ENCODE measurements around the gene THADA. TPM values are rescaled to one million over a fixed set of nuclear protein-coding genes. Genes with fewer than 3 reads are reported as not detected.

The THADA gene
- total and polyA plus RNA-seq, 9 donors: 14.4 to 24.3 (median 18.1) TPM

DNA sequence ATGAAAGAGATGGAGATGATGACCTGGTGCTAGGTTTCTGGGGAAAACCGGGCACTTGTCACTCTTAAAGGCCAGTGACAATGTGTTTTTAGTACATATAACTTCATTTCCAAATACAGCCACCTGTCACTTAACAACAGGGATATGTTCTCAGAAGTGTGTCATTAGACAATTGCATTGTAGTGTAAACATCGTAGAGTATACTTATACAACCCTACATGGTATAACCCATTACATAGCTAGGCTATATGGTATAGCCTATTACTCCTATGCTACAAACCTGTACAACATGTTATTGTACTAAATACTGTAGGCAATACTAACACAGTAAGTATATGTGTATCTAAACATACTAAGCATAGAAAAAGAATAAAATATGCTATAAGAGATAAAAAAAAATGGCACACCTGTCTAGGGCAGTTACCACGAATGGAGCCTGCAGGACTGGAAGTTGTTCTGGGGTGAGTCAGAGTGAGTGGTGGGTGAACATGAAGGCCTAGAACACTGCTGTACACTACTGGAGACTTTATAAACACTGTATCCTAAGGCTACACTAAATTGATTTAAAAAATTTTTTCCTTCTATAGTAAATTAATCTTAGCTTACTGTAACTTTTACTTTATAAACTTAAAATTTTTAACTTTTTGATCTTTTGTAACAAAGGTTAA lies 123.2 kb downstream of the THADA start:
- no peak for DNase-seq
- WGBS (ENCODE audit: insufficient coverage): no CpG with 5 or more reads among the region's 3 CpGs
- no peaks in the 10 kb centered on the region for H3K36me3 ChIP-seq (ENCODE audit: control insufficient read depth, insufficient read depth, low read length)

DNA sequence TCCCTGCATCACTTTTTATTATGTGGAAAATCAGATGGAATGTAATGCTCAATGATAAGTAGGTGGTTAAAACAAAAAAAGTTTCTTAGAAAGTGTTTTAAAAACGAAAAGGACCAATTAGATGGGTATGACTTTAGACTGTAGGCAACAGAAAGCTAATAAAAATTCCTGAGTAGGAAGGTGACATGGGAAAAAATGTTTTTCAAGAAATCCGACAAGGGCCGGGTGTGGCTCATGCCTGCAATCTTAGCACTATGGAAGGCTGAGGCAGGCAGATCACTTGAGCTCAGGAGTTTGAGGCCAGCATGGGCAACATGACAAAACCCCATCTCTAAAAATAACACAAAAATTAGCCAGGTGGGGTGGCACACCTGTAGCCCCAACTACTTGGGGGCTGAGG lies 126.1 kb downstream of the THADA start:
- 67% methylated on average over 2 of the region's 3 CpGs for WGBS (ENCODE audit: insufficient coverage)

More for the DNA sequence above, 123.2 kb downstream of the THADA start:
- Histone ChIP-seq H3K4me1 (ENCODE audit: control insufficient read depth, insufficient read depth, low read length) (no peaks in the 10 kb centered on the region), H3K27me3 (ENCODE audit: control insufficient read depth, insufficient read depth, low read length) (no peaks in the 10 kb centered on the region), H3K9me3 (replicated peaks; ENCODE audit: control insufficient read depth, low read depth, low read length) (no peaks in the 10 kb centered on the region), H3K4me3 (ENCODE audit: low read length) (no peak overlapping the region), H3K27ac (ENCODE audit: low read length) (no peak overlapping the region)

DNA sequence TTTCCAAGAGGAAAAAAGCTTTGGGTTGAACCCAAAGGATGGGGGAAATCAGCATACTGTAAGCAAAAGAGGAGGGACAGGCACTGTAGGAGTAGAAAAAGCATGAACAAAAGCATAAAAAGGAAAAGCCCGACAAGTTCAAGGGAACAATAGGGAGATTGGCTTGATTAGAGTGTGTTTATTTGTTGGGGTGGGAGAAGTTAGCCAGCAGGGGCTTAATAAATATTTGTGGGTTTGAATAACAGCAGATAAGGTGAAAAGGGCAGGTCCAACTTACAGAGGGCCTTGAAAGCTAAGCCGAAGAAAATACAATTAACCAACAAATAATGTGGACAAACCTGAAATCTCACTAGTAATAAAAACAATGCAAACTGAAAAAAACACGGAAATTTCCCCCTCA lies 126.7 kb downstream of the THADA start:
- no peak overlapping the region for H3K27ac ChIP-seq (ENCODE audit: low read length)
- 69% methylated on average over 1 of the region's 3 CpGs for WGBS (ENCODE audit: insufficient coverage)
- peaks cover 2% of the 10 kb centered on the region for H3K4me1 ChIP-seq (ENCODE audit: control insufficient read depth, insufficient read depth, low read length)

More for the DNA sequence above, 126.1 kb downstream of the THADA start:
- Histone ChIP-seq H3K9me3 (replicated peaks; ENCODE audit: control insufficient read depth, low read depth, low read length) (no peaks in the 10 kb centered on the region), H3K27me3 (ENCODE audit: control insufficient read depth, insufficient read depth, low read length) (no peaks in the 10 kb centered on the region), H3K27ac (ENCODE audit: low read length) (no peak overlapping the region), H3K4me1 (ENCODE audit: control insufficient read depth, insufficient read depth, low read length) (no peaks in the 10 kb centered on the region), H3K36me3 (ENCODE audit: control insufficient read depth, insufficient read depth, low read length) (no peaks in the 10 kb centered on the region), H3K4me3 (ENCODE audit: low read length) (no peak overlapping the region)
- DNase-seq: no peak

DNA sequence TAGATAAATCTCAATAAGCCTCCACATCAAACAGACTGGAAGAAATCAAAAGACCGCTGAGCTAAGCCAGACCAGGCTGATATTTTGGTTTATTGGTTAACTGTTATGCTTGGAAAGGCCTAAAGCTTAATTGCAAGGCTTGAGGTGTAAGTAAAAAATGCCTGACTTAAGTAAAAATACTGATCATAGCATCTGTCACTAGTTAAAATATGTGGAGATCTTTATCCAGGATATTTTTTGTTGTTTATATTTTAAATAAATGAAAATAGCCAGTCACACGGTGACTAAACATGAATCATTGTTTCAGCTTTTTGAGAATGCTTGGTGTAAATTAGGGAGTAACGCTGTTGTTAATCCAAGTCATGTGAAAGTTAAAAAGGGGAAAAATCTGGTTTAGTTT lies 127.9 kb downstream of the THADA start:
- WGBS (ENCODE audit: insufficient coverage): 86% methylated on average over 1 of the region's 3 CpGs
- Histone ChIP-seq H3K27ac (ENCODE audit: low read length) (no peak overlapping the region), H3K9me3 (replicated peaks; ENCODE audit: control insufficient read depth, low read depth, low read length) (no peaks in the 10 kb centered on the region), H3K27me3 (ENCODE audit: control insufficient read depth, insufficient read depth, low read length) (no peaks in the 10 kb centered on the region), H3K36me3 (ENCODE audit: control insufficient read depth, insufficient read depth, low read length) (no peaks in the 10 kb centered on the region), H3K4me3 (ENCODE audit: low read length) (no peak overlapping the region), H3K4me1 (ENCODE audit: control insufficient read depth, insufficient read depth, low read length) (peaks cover 2% of the 10 kb centered on the region)
- no peak for DNase-seq

More for the DNA sequence above, 126.7 kb downstream of the THADA start:
- no peaks in the 10 kb centered on the region for H3K27me3 ChIP-seq (ENCODE audit: control insufficient read depth, insufficient read depth, low read length)
- DNase-seq: no peak
- H3K9me3 ChIP-seq (replicated peaks; ENCODE audit: control insufficient read depth, low read depth, low read length): no peaks in the 10 kb centered on the region
- H3K36me3 ChIP-seq (ENCODE audit: control insufficient read depth, insufficient read depth, low read length): no peaks in the 10 kb centered on the region
- H3K4me3 ChIP-seq (ENCODE audit: low read length): no peak overlapping the region

DNA sequence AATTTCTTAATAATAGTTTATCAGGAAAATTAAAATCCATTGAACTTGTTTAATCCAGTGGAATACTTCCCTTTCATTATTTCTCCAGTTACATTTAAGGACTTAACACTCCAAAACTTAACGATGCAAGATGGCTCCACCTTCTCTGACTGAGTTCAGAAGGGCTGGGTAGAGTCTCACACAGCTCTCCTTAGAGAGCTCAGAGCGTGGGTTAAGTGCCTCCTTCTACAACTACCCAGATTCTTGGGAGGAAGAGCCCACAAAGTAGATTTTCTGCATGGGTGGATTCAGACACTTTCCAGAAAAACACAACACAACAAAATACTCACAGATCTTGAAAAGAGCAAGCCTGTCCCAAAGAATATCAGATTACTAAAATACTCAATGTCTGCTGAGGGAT lies 130.6 kb downstream of the THADA start:
- WGBS (ENCODE audit: insufficient coverage): no CpG with 5 or more reads among the region's 2 CpGs
- no peak for DNase-seq
- no peak overlapping the region for H3K4me3 ChIP-seq (ENCODE audit: low read length)
- H3K9me3 ChIP-seq (replicated peaks; ENCODE audit: control insufficient read depth, low read depth, low read length): no peaks in the 10 kb centered on the region
- no peaks in the 10 kb centered on the region for H3K36me3 ChIP-seq (ENCODE audit: control insufficient read depth, insufficient read depth, low read length)
- H3K27me3 ChIP-seq (ENCODE audit: control insufficient read depth, insufficient read depth, low read length): no peaks in the 10 kb centered on the region
- peaks cover 10% of the 10 kb centered on the region for H3K4me1 ChIP-seq (ENCODE audit: control insufficient read depth, insufficient read depth, low read length)
- no peak overlapping the region for H3K27ac ChIP-seq (ENCODE audit: low read length)

DNA sequence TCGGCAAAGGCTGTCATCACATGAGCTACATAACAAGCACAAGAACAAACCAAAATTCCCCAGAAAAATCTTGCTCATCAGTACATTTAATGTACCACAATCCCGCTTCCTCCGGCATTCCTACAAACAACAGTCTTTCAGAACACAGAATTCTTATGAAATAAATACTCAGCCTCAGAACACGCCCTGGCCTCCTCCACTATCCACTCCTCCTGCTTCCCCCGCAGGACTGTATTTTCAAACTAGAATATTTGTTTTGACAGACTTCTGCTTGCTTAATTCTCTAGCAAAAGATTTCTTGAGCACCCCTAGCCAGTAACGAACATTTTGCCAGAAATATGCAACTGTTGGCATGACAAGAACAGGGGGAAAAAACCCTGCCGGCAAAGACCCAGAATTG lies 131.2 kb downstream of the THADA start:
- H3K4me1 ChIP-seq (ENCODE audit: control insufficient read depth, insufficient read depth, low read length): peaks cover 10% of the 10 kb centered on the region
- H3K36me3 ChIP-seq (ENCODE audit: control insufficient read depth, insufficient read depth, low read length): no peaks in the 10 kb centered on the region
- no peaks in the 10 kb centered on the region for H3K9me3 ChIP-seq (replicated peaks; ENCODE audit: control insufficient read depth, low read depth, low read length)
- no peak overlapping the region for H3K4me3 ChIP-seq (ENCODE audit: low read length)
- peak overlapping the region; percentile 2 for H3K27ac ChIP-seq (ENCODE audit: low read length)
- no peaks in the 10 kb centered on the region for H3K27me3 ChIP-seq (ENCODE audit: control insufficient read depth, insufficient read depth, low read length)
- WGBS (ENCODE audit: insufficient coverage): 93% methylated on average over 2 of the region's 7 CpGs
- peak; percentile 30 for DNase-seq

DNA sequence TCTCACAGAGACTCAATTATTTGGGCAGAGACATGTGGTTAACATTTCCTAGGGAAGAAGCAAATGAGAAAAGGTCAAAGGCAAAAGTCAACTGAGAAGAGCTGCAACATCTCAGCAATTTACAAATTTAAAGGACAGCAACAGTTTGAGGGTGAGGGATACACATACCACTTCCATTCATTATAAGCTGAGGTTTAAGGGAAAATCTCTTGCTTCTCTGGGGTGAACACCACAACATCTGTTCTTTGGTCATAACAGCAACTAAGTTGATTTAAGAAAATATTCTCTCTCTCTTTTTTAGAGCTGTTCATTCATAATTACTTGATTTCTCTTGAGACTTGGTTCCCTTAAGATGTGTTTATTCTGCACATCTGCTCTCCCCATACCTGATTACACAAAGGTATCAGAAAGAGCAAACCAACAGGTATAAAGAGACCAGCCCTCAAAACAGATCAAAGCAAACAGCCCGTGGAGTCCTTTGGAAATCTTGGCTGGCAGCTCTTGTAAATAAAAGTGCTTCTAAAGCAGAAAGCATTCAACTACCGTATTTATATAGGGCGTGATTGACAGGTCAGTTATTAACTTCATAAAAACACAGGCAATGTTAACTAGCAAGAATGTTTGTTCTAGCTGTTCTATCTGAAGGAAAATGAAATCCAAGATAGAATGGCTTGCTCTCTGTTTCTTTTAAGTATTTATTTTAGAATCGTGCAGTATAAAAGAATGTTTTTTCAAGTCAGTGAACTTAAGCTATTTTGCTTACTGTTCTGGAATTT lies 132.8 kb downstream of the THADA start:
- Histone ChIP-seq H3K27ac (ENCODE audit: low read length) (no peak overlapping the region), H3K27me3 (ENCODE audit: control insufficient read depth, insufficient read depth, low read length) (no peaks in the 10 kb centered on the region), H3K9me3 (replicated peaks; ENCODE audit: control insufficient read depth, low read depth, low read length) (no peaks in the 10 kb centered on the region), H3K36me3 (ENCODE audit: control insufficient read depth, insufficient read depth, low read length) (no peaks in the 10 kb centered on the region), H3K4me1 (ENCODE audit: control insufficient read depth, insufficient read depth, low read length) (peaks cover 10% of the 10 kb centered on the region), H3K4me3 (ENCODE audit: low read length) (no peak overlapping the region)
- DNase-seq: no peak
- WGBS (ENCODE audit: insufficient coverage): no CpG with 5 or more reads among the region's 4 CpGs

DNA sequence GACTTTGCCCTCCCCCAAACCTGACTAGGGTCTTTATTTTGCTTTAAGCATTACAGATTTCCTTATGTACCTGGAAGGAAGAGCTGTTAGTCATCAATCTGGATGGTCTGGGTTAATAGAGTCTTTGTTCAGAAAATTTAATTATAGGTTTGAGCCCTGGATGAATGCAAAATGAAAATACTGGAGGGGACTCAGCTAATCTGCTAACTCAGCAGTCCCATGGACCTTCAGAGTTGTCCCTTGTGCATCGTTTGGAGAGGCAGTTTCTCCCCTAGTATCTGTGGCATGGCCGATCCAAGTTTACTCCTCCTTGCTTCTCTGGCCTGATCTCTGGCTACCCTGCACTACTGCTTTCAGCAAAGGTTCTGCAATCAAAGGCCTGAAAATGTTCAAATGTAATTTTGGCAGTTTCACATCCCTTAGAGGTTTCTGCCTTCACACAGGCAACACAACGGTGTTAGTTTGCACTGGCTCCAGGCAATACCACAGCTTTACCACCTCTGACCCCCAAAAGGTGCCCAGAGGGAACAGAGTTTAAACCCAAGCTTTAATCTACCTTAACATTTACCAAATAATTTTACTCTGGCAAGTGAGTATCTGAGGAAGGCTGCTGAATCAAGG lies 134.3 kb downstream of the THADA start:
- WGBS (ENCODE audit: insufficient coverage): 18% methylated on average over 2 of the region's 3 CpGs
- Histone ChIP-seq H3K27me3 (ENCODE audit: control insufficient read depth, insufficient read depth, low read length) (no peaks in the 10 kb centered on the region), H3K4me3 (ENCODE audit: low read length) (no peak overlapping the region), H3K27ac (ENCODE audit: low read length) (no peak overlapping the region), H3K4me1 (ENCODE audit: control insufficient read depth, insufficient read depth, low read length) (peaks cover 10% of the 10 kb centered on the region), H3K36me3 (ENCODE audit: control insufficient read depth, insufficient read depth, low read length) (no peaks in the 10 kb centered on the region), H3K9me3 (replicated peaks; ENCODE audit: control insufficient read depth, low read depth, low read length) (no peaks in the 10 kb centered on the region)
- DNase-seq: peak; percentile 51

DNA sequence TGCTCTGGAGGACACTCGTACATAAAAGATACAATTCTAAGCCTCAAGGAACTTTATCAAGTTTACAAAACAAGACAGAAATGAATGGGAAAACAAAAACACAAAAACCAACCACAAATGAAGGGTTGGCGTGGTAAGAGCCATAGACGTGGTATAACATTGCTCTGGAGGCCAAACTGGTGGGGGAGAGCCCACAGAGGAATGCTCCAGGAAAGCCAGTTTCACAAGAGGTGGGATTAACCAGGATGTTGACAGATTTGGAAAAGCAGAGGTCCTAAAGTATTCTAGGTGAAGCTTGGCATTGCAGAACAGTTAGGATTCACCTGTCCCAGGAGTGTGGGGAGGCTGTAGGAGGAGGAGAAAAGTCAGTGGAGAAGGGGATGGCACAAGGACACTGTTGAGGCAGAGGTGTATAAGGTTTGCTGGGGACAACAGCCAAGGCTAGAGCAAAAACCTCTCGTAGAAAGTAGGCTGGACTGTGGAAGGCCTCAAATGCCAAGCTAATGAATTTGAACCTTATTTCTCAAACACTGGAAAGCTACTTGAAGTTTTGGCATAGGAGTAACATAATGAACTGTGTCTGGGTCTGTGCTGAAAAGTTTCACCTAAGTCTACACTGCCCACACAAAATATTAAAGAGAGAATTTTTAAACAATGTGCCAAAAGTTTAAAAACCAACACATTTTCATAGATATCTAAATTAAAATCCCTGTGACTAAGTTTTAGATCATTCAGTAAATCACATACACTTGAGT lies 135.1 kb downstream of the THADA start:
- Histone ChIP-seq H3K9me3 (replicated peaks; ENCODE audit: control insufficient read depth, low read depth, low read length) (no peaks in the 10 kb centered on the region), H3K4me3 (ENCODE audit: low read length) (no peak overlapping the region), H3K27me3 (ENCODE audit: control insufficient read depth, insufficient read depth, low read length) (no peaks in the 10 kb centered on the region), H3K4me1 (ENCODE audit: control insufficient read depth, insufficient read depth, low read length) (peaks cover 10% of the 10 kb centered on the region), H3K27ac (ENCODE audit: low read length) (no peak overlapping the region), H3K36me3 (ENCODE audit: control insufficient read depth, insufficient read depth, low read length) (no peaks in the 10 kb centered on the region)
- WGBS (ENCODE audit: insufficient coverage): 83% methylated on average over 2 of the region's 4 CpGs
- DNase-seq: peak; percentile 84

DNA sequence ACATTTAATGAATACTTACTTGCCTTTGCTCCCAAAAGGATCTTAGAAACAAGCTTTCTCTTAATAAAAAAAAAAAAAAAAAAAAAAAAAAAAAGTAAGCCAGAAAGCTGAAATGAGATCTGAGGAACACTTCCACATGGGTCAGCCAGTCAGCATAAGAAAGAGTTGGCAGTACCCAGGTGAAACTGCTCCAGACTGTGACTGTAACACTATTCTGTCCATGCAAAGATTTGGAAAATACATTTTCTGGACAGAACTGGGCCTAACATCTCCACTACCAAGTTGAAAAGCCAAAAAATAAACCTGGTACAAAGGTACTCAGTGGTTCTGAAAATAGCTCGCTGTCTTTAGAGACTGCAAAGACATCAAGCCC lies 135.7 kb downstream of the THADA start:
- Histone ChIP-seq H3K4me1 (ENCODE audit: control insufficient read depth, insufficient read depth, low read length) (peaks cover 10% of the 10 kb centered on the region), H3K4me3 (ENCODE audit: low read length) (no peak overlapping the region), H3K27me3 (ENCODE audit: control insufficient read depth, insufficient read depth, low read length) (no peaks in the 10 kb centered on the region), H3K36me3 (ENCODE audit: control insufficient read depth, insufficient read depth, low read length) (no peaks in the 10 kb centered on the region), H3K27ac (ENCODE audit: low read length) (no peak overlapping the region), H3K9me3 (replicated peaks; ENCODE audit: control insufficient read depth, low read depth, low read length) (no peaks in the 10 kb centered on the region)
- no CpG with 5 or more reads among the region's 1 CpG for WGBS (ENCODE audit: insufficient coverage)
- peak; percentile 83 for DNase-seq

Measured in muscle of leg (tissue), 11 donors.